Measurements from ENCODE around the gene NEK6. TPM values are rescaled to one million over a fixed set of nuclear protein-coding genes. Genes with fewer than 3 reads are reported as not detected.
A peak's percentile ranks its signal among the peaks of the same experiment; 100 is the strongest.

NEK6 gene
- polyA plus RNA-seq, 6 donors from 2014 or later: 4.5 to 15.2 (median 8.0) TPM

GRCh38 chr9:124217836-124218437 lies 39.8 kb upstream of the NEK6 start:
- Mint-ChIP-seq H3K4me3 (peak overlapping the region; percentile 68 to 90 (median 82)), H3K9me3 (peaks cover 0 to 2% (median 0%) of the 10 kb centered on the region in 7 donors), H3K36me3 (no peaks in the 10 kb centered on the region), H3K27ac (peak overlapping the region; percentile 93 to 100 (median 98)), H3K4me1 (peaks cover 67 to 91% (median 88%) of the 10 kb centered on the region in 3 donors), H3K27me3 (no peaks in the 10 kb centered on the region)
- ATAC-seq (ENCODE audit: low read depth in 2 of 2) (peak; percentile 24 to 25), DNase-seq (peak; percentile 40)

- H3K9me3 Mint-ChIP-seq: peaks cover 0 to 2% (median 0%) of the 10 kb centered on the region in 7 donors
- peak overlapping the region; percentile 11 to 85 (median 77) for H3K4me3 Mint-ChIP-seq
These were observed 39.2 kb upstream of the NEK6 start for GRCh38 chr9:124218438-124218982.

DNA sequence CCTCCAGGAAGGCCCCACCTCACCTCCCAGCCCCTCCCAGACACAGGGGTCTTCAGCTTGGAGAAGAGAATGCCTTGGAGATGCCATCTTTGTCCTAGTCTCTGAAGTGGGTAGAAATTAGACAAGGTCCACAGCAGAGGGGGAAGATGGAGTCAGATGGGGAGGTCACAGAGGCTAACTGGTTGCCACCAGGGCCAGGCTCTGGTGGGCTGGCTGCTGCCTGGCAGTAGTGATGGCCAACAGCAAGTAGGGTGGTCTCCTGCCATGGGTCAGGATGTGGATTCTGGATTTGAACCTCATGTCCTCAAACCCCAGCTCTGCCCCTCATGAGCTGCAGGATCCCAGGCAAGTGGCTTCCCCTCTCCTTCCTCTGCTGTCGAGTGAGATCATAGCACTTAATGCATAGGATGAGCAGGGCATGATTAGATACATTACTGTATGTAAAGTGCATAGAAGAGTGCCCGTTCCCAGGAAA lies 38.7 kb upstream of the NEK6 start:
- H3K27me3 Mint-ChIP-seq: no peaks in the 10 kb centered on the region
- no peaks in the 10 kb centered on the region for H3K36me3 Mint-ChIP-seq
- peaks cover 0 to 2% (median 0%) of the 10 kb centered on the region in 7 donors for H3K9me3 Mint-ChIP-seq
- H3K4me3 Mint-ChIP-seq: peak overlapping the region in 6 of 8 donors; percentile 68 to 85 (median 82)
- peaks cover 66 to 93% (median 88%) of the 10 kb centered on the region in 3 donors for H3K4me1 Mint-ChIP-seq
- DNase-seq (no peak), ATAC-seq (ENCODE audit: low read depth in 2 of 2) (peak; percentile 4 to 7)
- peak overlapping the region; percentile 93 to 100 (median 98) for H3K27ac Mint-ChIP-seq

More at GRCh38 chr9:124218438-124218982, 39.2 kb upstream of the NEK6 start:
- Mint-ChIP-seq H3K27me3 (no peaks in the 10 kb centered on the region), H3K36me3 (no peaks in the 10 kb centered on the region), H3K27ac (peak overlapping the region; percentile 93 to 100 (median 98)), H3K4me1 (peaks cover 70 to 93% (median 88%) of the 10 kb centered on the region in 3 donors)
- peak; percentile 64 to 67 for ATAC-seq (ENCODE audit: low read depth in 2 of 2)
- peak; percentile 83 for DNase-seq

- H3K27me3 Mint-ChIP-seq: no peaks in the 10 kb centered on the region
- ATAC-seq (ENCODE audit: low read depth in 2 of 2): no peak
- no peak overlapping the region for H3K4me3 Mint-ChIP-seq
- H3K27ac Mint-ChIP-seq: peak overlapping the region in 5 of 6 donors; percentile 50 to 99 (median 85)
- no peak for DNase-seq
- H3K4me1 Mint-ChIP-seq: peaks cover 58 to 85% (median 81%) of the 10 kb centered on the region in 3 donors
- H3K36me3 Mint-ChIP-seq: no peaks in the 10 kb centered on the region
- peaks cover 0 to 2% (median 0%) of the 10 kb centered on the region in 7 donors for H3K9me3 Mint-ChIP-seq
These were observed 36.8 kb upstream of the NEK6 start for GRCh38 chr9:124220946-124221451.

DNA sequence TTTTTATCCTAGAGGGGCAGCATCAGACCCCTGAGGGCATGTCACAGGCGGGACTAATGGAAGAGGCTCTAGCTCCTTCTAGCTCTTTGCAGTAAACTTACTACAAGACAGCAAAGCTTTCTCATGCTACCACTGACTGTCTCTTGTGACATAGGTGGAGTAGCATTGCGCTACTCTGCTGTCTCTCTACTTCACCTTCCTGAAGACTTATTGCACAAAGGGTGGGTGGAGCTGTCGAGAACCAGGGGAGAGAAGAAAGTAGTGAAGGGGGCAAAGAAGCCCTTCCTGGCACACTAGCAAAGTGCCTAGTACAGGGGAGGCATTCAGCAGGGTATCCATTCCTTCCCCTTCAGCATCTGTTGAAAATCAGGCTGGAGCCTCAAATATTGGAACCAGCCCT lies 36.1 kb upstream of the NEK6 start:
- Mint-ChIP-seq H3K4me1 (peaks cover 51 to 79% (median 75%) of the 10 kb centered on the region in 3 donors), H3K4me3 (peak overlapping the region in 1 of 8 donors; percentile 4), H3K9me3 (peaks cover 0 to 2% (median 0%) of the 10 kb centered on the region in 7 donors), H3K36me3 (no peaks in the 10 kb centered on the region), H3K27ac (peak overlapping the region in 5 of 6 donors; percentile 8 to 99 (median 47)), H3K27me3 (no peaks in the 10 kb centered on the region)
- no peak for DNase-seq
- no peak for ATAC-seq (ENCODE audit: low read depth in 2 of 2)

GRCh38 chr9:124222109-124222508 lies 35.6 kb upstream of the NEK6 start:
- Mint-ChIP-seq H3K27ac (peak overlapping the region in 3 of 6 donors; percentile 26 to 68 (median 67)), H3K4me3 (no peak overlapping the region), H3K9me3 (peaks cover 0 to 1% (median 0%) of the 10 kb centered on the region in 7 donors), H3K27me3 (no peaks in the 10 kb centered on the region), H3K4me1 (peaks cover 47 to 74% (median 72%) of the 10 kb centered on the region in 3 donors), H3K36me3 (no peaks in the 10 kb centered on the region)
- DNase-seq: no peak
- ATAC-seq (ENCODE audit: low read depth in 2 of 2): no peak

DNA sequence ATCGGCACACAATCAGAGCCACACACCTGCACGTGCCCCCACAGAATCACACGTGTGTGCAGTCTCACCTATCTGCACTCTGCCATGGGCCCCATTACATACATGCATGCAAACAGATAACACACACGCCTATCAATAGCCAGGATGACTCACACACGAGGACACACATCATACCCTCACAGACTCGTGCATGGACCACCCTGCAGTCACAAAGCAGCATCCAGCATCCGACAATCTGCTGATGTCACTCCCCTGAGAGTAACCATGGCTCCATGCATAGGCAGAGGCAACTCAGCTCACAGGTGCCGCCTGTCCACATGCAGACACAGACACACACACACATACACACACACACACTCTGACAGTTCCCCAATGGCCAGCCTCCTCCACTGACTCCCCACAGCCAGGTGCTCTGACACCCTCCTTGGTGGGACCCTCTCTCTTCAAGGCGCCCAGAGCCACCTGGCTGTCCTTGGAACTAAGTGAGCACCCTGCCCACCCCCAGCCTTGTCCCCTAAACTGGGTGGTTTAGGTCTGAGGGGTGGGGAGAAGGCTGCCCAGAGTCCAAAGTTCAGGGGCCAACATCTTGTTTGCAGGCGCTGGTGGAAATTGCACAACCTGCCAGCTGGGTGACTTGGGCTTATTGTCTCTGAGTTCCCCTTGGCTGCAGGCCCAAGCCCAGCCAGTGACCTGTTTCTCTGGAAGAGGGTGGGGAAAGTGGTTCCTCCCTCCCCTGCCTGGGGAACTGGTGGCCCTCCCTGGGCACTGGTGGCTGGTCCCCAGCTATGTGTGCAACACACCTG lies 34.6 kb upstream of the NEK6 start:
- DNase-seq (no peak), ATAC-seq (ENCODE audit: low read depth in 2 of 2) (no peak)
- peaks cover 39 to 64% (median 62%) of the 10 kb centered on the region in 3 donors for H3K4me1 Mint-ChIP-seq
- H3K27me3 Mint-ChIP-seq: no peaks in the 10 kb centered on the region
- H3K27ac Mint-ChIP-seq: peak overlapping the region in 3 of 6 donors; percentile 36 to 57 (median 37)
- no peaks in the 10 kb centered on the region for H3K9me3 Mint-ChIP-seq
- H3K4me3 Mint-ChIP-seq: peak overlapping the region in 3 of 8 donors; percentile 4 to 23 (median 6)
- H3K36me3 Mint-ChIP-seq: no peaks in the 10 kb centered on the region

DNA sequence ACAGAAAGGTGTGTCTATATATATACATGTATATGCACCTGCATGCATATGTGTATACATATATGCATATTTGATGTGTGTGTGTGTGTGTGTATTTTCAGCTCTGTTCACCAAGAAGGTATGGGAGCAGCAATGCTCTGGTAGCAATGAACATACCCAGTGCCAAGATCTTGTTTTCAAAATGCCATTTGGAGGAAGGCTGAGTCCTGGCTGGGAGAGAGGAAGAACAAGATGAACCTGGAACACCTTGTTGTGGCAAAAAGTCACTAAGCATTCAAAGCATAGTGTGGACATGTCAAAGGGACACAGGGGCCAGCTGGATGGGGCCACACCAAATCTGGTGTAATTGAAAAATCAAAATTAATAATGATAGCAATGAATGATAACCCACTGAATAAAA lies 31.8 kb upstream of the NEK6 start:
- Mint-ChIP-seq H3K4me3 (no peak overlapping the region), H3K27ac (peak overlapping the region in 1 of 6 donors; percentile 1), H3K36me3 (no peaks in the 10 kb centered on the region), H3K4me1 (peaks cover 21 to 43% (median 42%) of the 10 kb centered on the region in 3 donors), H3K9me3 (no peaks in the 10 kb centered on the region), H3K27me3 (no peaks in the 10 kb centered on the region)
- no peak for DNase-seq
- ATAC-seq (ENCODE audit: low read depth in 2 of 2): no peak

GRCh38 chr9:124228516-124228915 lies 29.2 kb upstream of the NEK6 start:
- H3K4me1 Mint-ChIP-seq: peaks cover 11 to 20% (median 17%) of the 10 kb centered on the region in 3 donors
- peak overlapping the region in 1 of 6 donors; percentile 41 for H3K27ac Mint-ChIP-seq

DNA sequence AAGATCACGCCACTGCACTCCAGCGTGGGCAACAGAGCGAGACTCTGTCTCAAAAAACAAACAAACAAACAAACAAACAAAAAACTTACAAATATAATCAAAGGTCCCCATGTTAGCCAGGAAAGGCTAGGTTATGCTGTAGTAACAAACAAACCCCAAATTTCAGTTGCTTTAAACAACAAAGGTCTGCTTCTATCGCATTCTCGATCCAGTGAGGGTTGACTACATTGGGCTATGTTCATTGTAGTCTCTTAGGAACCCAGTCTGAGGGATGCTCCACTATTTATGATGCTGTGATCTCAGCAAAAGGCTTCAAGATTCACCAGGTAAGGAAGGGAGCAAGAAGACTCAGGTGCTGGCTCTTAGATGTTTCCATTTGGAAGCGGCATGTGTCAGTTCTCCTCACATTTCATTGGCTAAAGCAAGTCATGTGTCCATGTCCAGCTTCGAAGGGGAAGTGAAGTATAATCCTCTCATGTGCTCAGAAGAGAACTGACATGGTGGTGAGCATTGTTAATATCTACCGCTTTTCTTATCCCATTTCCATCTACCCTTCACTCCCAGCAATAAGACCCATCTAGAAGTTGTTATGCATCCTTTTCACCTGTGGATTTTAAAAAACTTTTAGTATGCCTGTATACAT lies 26.5 kb upstream of the NEK6 start:
- Mint-ChIP-seq H3K9me3 (peaks cover 0 to 6% (median 0%) of the 10 kb centered on the region in 7 donors), H3K4me3 (no peak overlapping the region), H3K36me3 (no peaks in the 10 kb centered on the region), H3K4me1 (peaks cover 0 to 4% (median 2%) of the 10 kb centered on the region in 3 donors), H3K27me3 (no peaks in the 10 kb centered on the region), H3K27ac (peak overlapping the region in 1 of 6 donors; percentile 32)
- DNase-seq: no peak
- ATAC-seq (ENCODE audit: low read depth in 2 of 2): no peak

More at GRCh38 chr9:124228516-124228915, 29.2 kb upstream of the NEK6 start:
- Mint-ChIP-seq H3K27me3 (no peaks in the 10 kb centered on the region), H3K9me3 (no peaks in the 10 kb centered on the region), H3K4me3 (no peak overlapping the region), H3K36me3 (no peaks in the 10 kb centered on the region)
- DNase-seq: no peak
- ATAC-seq (ENCODE audit: low read depth in 2 of 2): no peak

- peaks cover 43 to 47% (median 44%) of the 10 kb centered on the region in 3 donors for H3K4me1 Mint-ChIP-seq
- H3K27ac Mint-ChIP-seq: peak overlapping the region in 3 of 6 donors; percentile 44 to 82 (median 73)
- H3K9me3 Mint-ChIP-seq: peaks cover 0 to 6% (median 0%) of the 10 kb centered on the region in 7 donors
- ATAC-seq (ENCODE audit: low read depth in 2 of 2): no peak
- H3K4me3 Mint-ChIP-seq: peak overlapping the region in 4 of 8 donors; percentile 5 to 60 (median 39)
- no peak for DNase-seq
- no peaks in the 10 kb centered on the region for H3K27me3 Mint-ChIP-seq
- H3K36me3 Mint-ChIP-seq: no peaks in the 10 kb centered on the region
These were observed 19.1 kb upstream of the NEK6 start for GRCh38 chr9:124238546-124239140.
